Stomach (tissue), 9 donors: ENCODE measurements around the gene FCHSD2. TPM values are rescaled to one million over a fixed set of nuclear protein-coding genes. Genes with fewer than 3 reads are reported as not detected.

ENCODE experiments used
- DNase-seq, 2 donors: peaks; one replicate each; pipeline versions ENCODE4 v3.0.0 to v3.0.0-alpha.2; 2013 to 2019
- H3K27ac ChIP-seq, 5 donors: fragments of 200-600 bp in 4 of 5; sonication (generic) in 4 of 5; one replicate each; pipeline ENCODE4 v1.5.1; 2013 to 2019; ENCODE audit warnings: mild to moderate bottlenecking in 1 of 5, moderate library complexity in 1 of 5
- H3K27me3 ChIP-seq, 3 donors: fragments of 200-600 bp; sonication (generic); one replicate each; pipeline ENCODE4 v1.5.1; 2017 to 2019; ENCODE audit warnings: mixed run types in 1 of 3
- H3K36me3 ChIP-seq, 4 donors: fragments of 200-600 bp; sonication (generic); 1 replicate in 3 of 4; 2 replicates in 1 of 4; pipeline ENCODE4 v1.5.1; 2016 to 2019
- H3K4me1 ChIP-seq, 4 donors: fragments of 200-600 bp; sonication (generic); one replicate each; pipeline ENCODE4 v1.5.1; 2016 to 2019
- H3K4me3 ChIP-seq, 4 donors: fragments of 200-600 bp; sonication (generic) in 3 of 4; one replicate each; pipeline ENCODE4 v1.5.1; 2016 to 2019; ENCODE audit warnings: mild to moderate bottlenecking in 1 of 4
- H3K9me3 ChIP-seq, 4 donors: fragments of 200-600 bp; sonication (generic); one replicate each; pipeline ENCODE4 v1.5.1; 2016 to 2019
- EP300 ChIP-seq: sonication (generic); formaldehyde crosslinking; IDR thresholded peaks from one replicate; pipeline ENCODE4 v1.6.1; 2017; ENCODE audit warnings: antibody characterized with exemption
- POLR2A ChIP-seq, 4 donors: fragments of 450-650 bp; IDR thresholded peaks; one replicate each; pipeline ENCODE4 v1.6.1; 2016; ENCODE audit warnings: antibody characterized with exemption in 4 of 4, control low read depth in 2 of 4, mild to moderate bottlenecking in 1 of 4, moderate library complexity in 1 of 4
- POLR2AphosphoS5 ChIP-seq, 3 donors: sonication (generic); formaldehyde crosslinking; IDR thresholded peaks; one replicate each; pipeline ENCODE4 v1.6.1; 2016; ENCODE audit warnings: antibody characterized with exemption in 3 of 3
- WGBS, 5 donors: extraction: QIAGEN DNeasy Blood & Tissue Kit in 3 of 5; methylation state at CpG; one replicate each; pipeline versions ENCODE4 v1.1.5 to v1.1.7; 2013 to 2018; 5-methylcytosine and 5-hydroxymethylcytosine counted together
- intact Hi-C: fragments of 100-400 bp; cut with DNase I; formaldehyde crosslinking; loops from one replicate; pipeline ENCODE4 v1.15.1; 2023; ENCODE audit warnings: low total_unique reads
- polyA plus RNA-seq, 3 donors: library from polyadenylated mRNA; stranded (reverse); fragments of 200-250 nt; gene quantifications; one replicate each; pipeline ENCODE4 v1.2.3, GENCODE V29; 2013
- total RNA-seq, 5 donors: library from RNA; depleted of rRNA; stranded (reverse); fragments of >200 nt; gene quantifications; one replicate each; pipeline versions ENCODE4 v1.1.0 to v1.2.3, GENCODE V29; 2014 to 2016
- TF ChIP-seq, protein P1 (sequence below), 7 experiments: fragments of 450-650 bp in 4 of 7; fragments of 200-600 bp in 3 of 7; sonication (generic) in 3 of 7; IDR thresholded peaks; one replicate each; pipeline ENCODE4 v1.5.1; 2016 to 2019; ENCODE audit warnings: antibody characterized with exemption in 7 of 7, control low read depth in 2 of 7, mild to moderate bottlenecking in 1 of 7
- donor health status: healthy with polysubstance abuse.
- donor health status: Bipolar disorder and iron deficiency.
- donor health status: healthy.

The FCHSD2 gene
- total and polyA plus RNA-seq, 8 donors = 5.7 to 64.3 (median 15.9) TPM

DNA sequence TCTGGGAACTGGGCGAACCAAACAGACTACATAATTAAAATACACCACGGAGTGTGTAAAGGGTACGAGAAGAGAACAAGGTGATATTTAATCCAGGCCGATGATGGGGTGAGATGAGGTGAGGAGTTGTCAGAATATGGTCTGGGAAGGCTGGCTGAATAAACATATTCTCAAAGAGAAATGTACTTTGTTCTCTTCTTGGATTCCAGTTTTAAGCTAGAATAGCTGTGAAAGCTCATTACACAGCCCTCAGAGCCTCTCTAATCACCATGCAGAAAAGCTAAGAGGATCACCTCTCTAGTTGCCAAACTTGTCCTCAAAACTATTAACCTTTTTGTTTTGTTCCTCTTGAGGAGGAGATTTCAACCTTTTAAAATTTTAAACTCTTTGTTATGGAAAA is 238.1 kb downstream of the FCHSD2 start:
- no peak overlapping the region for H3K27ac ChIP-seq
- DNase-seq = no peak
- H3K4me1 ChIP-seq = no peaks in the 10 kb centered on the region
- H3K4me3 ChIP-seq = no peak overlapping the region
- TF ChIP-seq POLR2AphosphoS5 (IDR thresholded peaks at IDR 0.05) (no peak), EP300 (no peak), POLR2A (IDR thresholded peaks at IDR 0.05) (no peak)
- TF ChIP-seq, protein P1, sequence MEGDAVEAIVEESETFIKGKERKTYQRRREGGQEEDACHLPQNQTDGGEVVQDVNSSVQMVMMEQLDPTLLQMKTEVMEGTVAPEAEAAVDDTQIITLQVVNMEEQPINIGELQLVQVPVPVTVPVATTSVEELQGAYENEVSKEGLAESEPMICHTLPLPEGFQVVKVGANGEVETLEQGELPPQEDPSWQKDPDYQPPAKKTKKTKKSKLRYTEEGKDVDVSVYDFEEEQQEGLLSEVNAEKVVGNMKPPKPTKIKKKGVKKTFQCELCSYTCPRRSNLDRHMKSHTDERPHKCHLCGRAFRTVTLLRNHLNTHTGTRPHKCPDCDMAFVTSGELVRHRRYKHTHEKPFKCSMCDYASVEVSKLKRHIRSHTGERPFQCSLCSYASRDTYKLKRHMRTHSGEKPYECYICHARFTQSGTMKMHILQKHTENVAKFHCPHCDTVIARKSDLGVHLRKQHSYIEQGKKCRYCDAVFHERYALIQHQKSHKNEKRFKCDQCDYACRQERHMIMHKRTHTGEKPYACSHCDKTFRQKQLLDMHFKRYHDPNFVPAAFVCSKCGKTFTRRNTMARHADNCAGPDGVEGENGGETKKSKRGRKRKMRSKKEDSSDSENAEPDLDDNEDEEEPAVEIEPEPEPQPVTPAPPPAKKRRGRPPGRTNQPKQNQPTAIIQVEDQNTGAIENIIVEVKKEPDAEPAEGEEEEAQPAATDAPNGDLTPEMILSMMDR (IDR thresholded peaks at IDR 0.05) = no peak
- H3K9me3 ChIP-seq = peaks cover 0 to 6% (median 2%) of the 10 kb centered on the region in 4 donors
- H3K27me3 ChIP-seq = no peaks in the 10 kb centered on the region
- intact Hi-C loops = no loop called here
- 93 to 96% (median 94%) methylated on average over 4 of the region's 4 CpGs for WGBS, 5 donors
- peaks cover 0 to 25% (median 21%) of the 10 kb centered on the region in 4 donors for H3K36me3 ChIP-seq

DNA sequence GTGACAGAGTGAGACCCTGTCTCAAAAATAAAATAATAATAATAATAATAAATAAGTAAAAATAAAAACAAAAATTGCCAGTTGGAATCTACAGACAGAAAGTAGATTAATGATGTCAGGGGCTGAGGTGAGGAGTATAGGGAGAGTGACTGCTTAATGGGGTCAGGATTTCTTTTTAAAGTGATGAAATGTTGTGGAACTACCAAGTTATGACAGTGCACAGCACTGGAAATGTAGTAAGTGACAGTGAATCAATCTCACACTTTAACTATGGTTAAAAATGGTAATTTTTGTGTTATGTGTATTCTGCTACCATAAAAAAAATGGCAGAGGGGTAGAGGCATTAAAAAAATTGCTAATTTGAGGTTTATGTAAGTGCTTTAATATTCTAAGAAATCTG is 240.7 kb downstream of the FCHSD2 start:
- DNase-seq = no peak
- Histone ChIP-seq H3K4me1 (no peaks in the 10 kb centered on the region), H3K4me3 (no peak overlapping the region), H3K27me3 (no peaks in the 10 kb centered on the region), H3K27ac (no peak overlapping the region), H3K9me3 (peaks cover 0 to under 1% (median 0%) of the 10 kb centered on the region in 4 donors), H3K36me3 (peaks cover 0 to 32% (median 21%) of the 10 kb centered on the region in 4 donors)
- TF ChIP-seq, protein P1 (IDR thresholded peaks at IDR 0.05) = no peak
- no peak for TF ChIP-seq POLR2AphosphoS5 (IDR thresholded peaks at IDR 0.05)
- TF ChIP-seq POLR2A (IDR thresholded peaks at IDR 0.05) = no peak
- TF ChIP-seq EP300 = no peak
- intact Hi-C loops = no loop called here

DNA sequence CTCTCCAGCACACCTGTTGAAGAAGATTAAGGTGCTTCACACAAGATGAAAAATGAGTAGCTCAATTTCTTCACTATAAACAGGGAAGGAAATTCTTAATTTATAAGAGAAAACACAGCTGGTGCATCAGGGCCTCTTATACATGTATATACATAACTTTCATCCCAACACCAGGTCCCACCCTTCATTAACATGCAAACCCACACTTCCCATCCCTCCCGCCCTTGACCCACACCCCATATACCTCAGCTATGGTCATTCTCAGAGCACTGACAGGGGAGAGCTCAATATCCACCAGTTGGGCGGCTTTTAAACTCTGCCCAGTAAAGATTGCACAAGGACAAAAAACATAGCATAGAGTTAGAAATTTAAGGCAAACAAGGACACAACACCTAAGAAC is 242.1 kb downstream of the FCHSD2 start:
- Histone ChIP-seq H3K4me1 (no peaks in the 10 kb centered on the region), H3K9me3 (no peaks in the 10 kb centered on the region), H3K36me3 (peaks cover 0 to 32% (median 21%) of the 10 kb centered on the region in 4 donors), H3K4me3 (no peak overlapping the region), H3K27me3 (no peaks in the 10 kb centered on the region), H3K27ac (no peak overlapping the region)
- DNase-seq = no peak
- TF ChIP-seq EP300 = no peak
- TF ChIP-seq, protein P1 (IDR thresholded peaks at IDR 0.05) = no peak
- TF ChIP-seq POLR2AphosphoS5 (IDR thresholded peaks at IDR 0.05) = no peak
- TF ChIP-seq POLR2A (IDR thresholded peaks at IDR 0.05) = no peak
- intact Hi-C loops = no loop called here
- 94 to 100% (median 96%) methylated on average over 2 of the region's 2 CpGs for WGBS, 5 donors

DNA sequence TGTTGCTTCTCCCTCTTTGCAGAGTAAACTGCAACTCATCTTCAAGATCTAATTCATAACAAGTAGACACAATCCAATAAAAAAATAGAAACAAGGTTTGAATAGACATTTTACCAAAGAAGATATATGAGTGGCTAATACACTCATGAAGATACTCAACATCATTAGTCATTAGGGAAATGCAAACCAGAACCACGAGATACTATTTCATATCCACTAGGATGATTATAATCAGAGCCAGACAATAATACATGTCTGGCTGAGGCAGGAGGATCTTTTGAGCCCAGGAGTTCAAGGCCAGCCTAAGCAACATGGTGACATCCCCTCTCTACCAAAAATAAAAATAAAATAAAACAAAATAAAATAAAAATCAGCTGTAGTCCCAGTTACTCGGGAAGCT is 242.9 kb downstream of the FCHSD2 start:
- H3K27me3 ChIP-seq = no peaks in the 10 kb centered on the region
- H3K4me3 ChIP-seq = no peak overlapping the region
- 88 to 93% (median 90%) methylated on average over 2 of the region's 2 CpGs for WGBS, 5 donors
- H3K4me1 ChIP-seq = no peaks in the 10 kb centered on the region
- no peak for DNase-seq
- no peak overlapping the region for H3K27ac ChIP-seq
- H3K9me3 ChIP-seq = no peaks in the 10 kb centered on the region
- H3K36me3 ChIP-seq = peaks cover 0 to 32% (median 21%) of the 10 kb centered on the region in 4 donors
- no peak for TF ChIP-seq POLR2A (IDR thresholded peaks at IDR 0.05)
- no peak for TF ChIP-seq POLR2AphosphoS5 (IDR thresholded peaks at IDR 0.05)
- TF ChIP-seq, protein P1 (IDR thresholded peaks at IDR 0.05) = no peak
- TF ChIP-seq EP300 = no peak
- intact Hi-C loops = no loop called here
